HEK293T (cell line): Measurements from ENCODE around the gene TMEM181.

ENCODE experiments used
- ARNT ChIP-seq: fragments of 450-650 bp; IDR thresholded peaks from 2 replicates; pipeline ENCODE4 v1.6.1; 2017; ENCODE audit warnings: mild to moderate bottlenecking
- BHLHE40 ChIP-seq: fragments of 450-650 bp; IDR thresholded peaks from 2 replicates; pipeline ENCODE4 v1.6.1; 2016; ENCODE audit warnings: mild to moderate bottlenecking, moderate library complexity, borderline replicate concordance
- ELF4 ChIP-seq: fragments of 450-650 bp; IDR thresholded peaks from 2 replicates; pipeline ENCODE4 v1.6.1; 2017; ENCODE audit warnings: antibody characterized with exemption
- FOXA1 ChIP-seq: fragments of 450-650 bp; IDR thresholded peaks from 2 replicates; pipeline ENCODE4 v1.6.1; 2016; ENCODE audit warnings: mild to moderate bottlenecking
- FOXK2 ChIP-seq: fragments of 450-650 bp; IDR thresholded peaks from 2 replicates; pipeline ENCODE4 v1.6.1; 2016; ENCODE audit warnings: mild to moderate bottlenecking
- FOXM1 ChIP-seq: fragments of 450-650 bp; IDR thresholded peaks from 2 replicates; pipeline ENCODE4 v1.6.1; 2017; ENCODE audit warnings: mild to moderate bottlenecking, borderline replicate concordance
- HDGF ChIP-seq: fragments of 450-650 bp; IDR thresholded peaks from 2 replicates; pipeline ENCODE4 v1.6.1; 2017; ENCODE audit warnings: antibody characterized with exemption, borderline replicate concordance
- LEF1 ChIP-seq: fragments of 450-650 bp; IDR thresholded peaks from 2 replicates; pipeline ENCODE4 v1.6.1; 2017; ENCODE audit warnings: mild to moderate bottlenecking, borderline replicate concordance
- NFRKB ChIP-seq: fragments of 450-650 bp; IDR thresholded peaks from 2 replicates; pipeline ENCODE4 v1.6.1; 2016; ENCODE audit warnings: mild to moderate bottlenecking, moderate library complexity
- PKNOX1 ChIP-seq: fragments of 450-650 bp; IDR thresholded peaks from 2 replicates; pipeline ENCODE4 v1.6.1; 2016
- SP1 ChIP-seq: fragments of 450-650 bp; IDR thresholded peaks from 2 replicates; pipeline ENCODE4 v1.6.1; 2017
- SUZ12 ChIP-seq: fragments of 450-650 bp; IDR thresholded peaks from 2 replicates; pipeline ENCODE4 v1.6.1; 2016; ENCODE audit warnings: mild to moderate bottlenecking
- TARDBP ChIP-seq: fragments of 450-650 bp; IDR thresholded peaks from 2 replicates; pipeline ENCODE4 v1.6.1; 2016
- ZNF384 ChIP-seq: fragments of 450-650 bp; IDR thresholded peaks from 2 replicates; pipeline ENCODE4 v1.6.1; 2016

- TF ChIP-seq SUZ12 (no peak), BHLHE40 (no peak), SP1 (no peak), ELF4 (no peak), PKNOX1 (no peak), FOXM1 (no peak), TARDBP (no peak), HDGF (no peak), FOXA1 (no peak), ZNF384 (no peak), ARNT (no peak), NFRKB (no peak), LEF1 (no peak), FOXK2 (no peak)
These were observed 89.6 kb downstream of the TMEM181 start, which contains the start of gene SYTL3 for GRCh38 chr6:158649289-158650143.
